HG02571 (cell line): ENCODE data around the gene EDC3.
"Not testable (repeated sequence)": the region's sequence is repeated elsewhere in the genome, so short reads cannot be mapped to it uniquely, and the experiment has no call there.

ENCODE experiments used
- ATAC-seq: cut with Tn5 transposase; IDR thresholded peaks from one replicate; pipeline ENCODE4 v1.9.1; 2021; ENCODE audit warnings: mild to moderate bottlenecking, moderate library complexity; ENCODE audit not compliant: unreplicated experiment

The EDC3 gene

GRCh38 chr15:74653426-74654102 lies 42.3 kb downstream of the EDC3 start:
- no peak for ATAC-seq

DNA sequence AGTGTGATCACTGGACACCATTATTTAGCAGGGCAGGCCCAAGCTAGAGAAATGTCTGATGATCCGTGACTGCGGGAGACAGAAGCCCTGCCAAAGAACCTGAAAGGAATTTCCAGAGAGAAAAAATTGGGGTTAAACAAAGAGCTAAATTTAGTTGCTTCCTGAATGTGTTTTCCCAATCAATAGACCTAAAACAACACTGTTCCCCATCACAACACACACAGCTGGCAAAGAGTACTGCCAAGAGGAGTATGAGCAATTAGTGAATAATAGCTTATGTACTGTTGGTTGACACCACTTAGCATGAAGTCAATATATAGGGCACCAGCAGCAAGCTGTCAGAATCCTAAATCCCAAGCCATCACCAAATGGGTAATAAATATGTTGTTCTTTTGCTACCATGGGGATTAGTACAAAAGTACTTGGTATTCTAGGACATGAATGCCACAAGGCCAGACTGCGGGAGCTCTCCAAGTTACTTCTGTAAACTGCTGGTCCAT lies 44.5 kb downstream of the EDC3 start:
- no peak for ATAC-seq

DNA sequence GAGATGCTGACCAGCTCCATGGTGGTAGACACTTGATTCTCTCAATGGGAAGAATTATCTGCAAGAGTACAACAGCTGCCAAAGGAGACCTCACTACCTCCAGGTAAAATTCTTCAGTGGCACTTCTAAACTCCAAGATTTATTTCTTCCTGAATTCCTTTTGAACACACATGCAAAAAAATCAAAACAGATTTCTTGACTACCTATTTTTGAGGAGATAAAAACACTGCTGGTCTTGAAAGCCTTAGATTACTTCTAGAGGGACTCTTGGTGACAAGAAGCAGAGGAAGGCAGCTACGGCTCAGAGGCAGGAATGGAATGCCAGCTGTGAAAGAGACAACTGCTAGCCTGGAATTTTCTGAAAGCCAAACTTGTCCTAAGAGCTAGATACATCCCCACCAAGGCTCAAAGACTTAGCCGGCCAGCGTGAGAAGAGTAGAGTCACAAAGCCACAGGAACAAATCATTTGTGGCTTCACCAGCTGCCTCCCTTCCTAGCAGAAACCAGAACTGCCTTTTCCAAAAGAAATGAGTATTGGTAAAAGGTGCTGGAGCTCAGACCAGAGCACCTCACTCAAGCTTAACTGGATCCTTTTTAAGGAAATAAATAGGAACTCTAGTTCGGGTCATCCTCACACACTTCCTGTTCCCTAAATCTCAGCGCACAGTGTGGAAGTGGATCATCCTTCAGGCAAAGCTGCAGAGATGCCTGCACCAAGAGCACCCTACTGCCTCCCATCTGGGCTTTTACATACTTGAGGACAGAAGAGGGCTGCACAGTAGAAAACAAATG lies 47.6 kb downstream of the EDC3 start:
- ATAC-seq: no peak

DNA sequence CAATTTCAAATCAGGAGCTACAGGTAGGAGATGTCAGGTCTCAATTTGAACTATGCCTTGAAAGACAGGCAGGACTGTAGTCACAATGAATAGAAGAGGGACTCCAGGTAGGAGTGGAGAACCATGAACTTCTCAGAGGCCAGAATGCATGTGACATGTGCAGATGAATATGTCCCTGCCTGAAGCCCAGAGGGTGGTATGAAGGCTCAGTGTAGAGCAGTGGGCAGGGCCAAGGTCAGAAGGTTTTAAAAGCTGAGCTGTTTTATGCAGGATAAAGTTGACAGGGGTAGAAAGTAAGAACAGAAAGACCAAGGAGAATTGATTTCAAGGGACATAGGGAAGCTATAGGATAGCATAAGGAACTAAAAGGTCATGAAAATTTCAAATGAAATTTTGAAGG lies 49.3 kb downstream of the EDC3 start:
- ATAC-seq: no peak

- ATAC-seq: no peak
Measured at GRCh38 chr15:74643665-74644204, 52.1 kb downstream of the EDC3 start.

GRCh38 chr15:74642734-74643664 lies 52.8 kb downstream of the EDC3 start:
- ATAC-seq: no peak

- ATAC-seq: no peak
Measured at GRCh38 chr15:74642348-74642733, 53.5 kb downstream of the EDC3 start.

- ATAC-seq: no peak
Measured at GRCh38 chr15:74641151-74641550, 54.7 kb downstream of the EDC3 start.

DNA sequence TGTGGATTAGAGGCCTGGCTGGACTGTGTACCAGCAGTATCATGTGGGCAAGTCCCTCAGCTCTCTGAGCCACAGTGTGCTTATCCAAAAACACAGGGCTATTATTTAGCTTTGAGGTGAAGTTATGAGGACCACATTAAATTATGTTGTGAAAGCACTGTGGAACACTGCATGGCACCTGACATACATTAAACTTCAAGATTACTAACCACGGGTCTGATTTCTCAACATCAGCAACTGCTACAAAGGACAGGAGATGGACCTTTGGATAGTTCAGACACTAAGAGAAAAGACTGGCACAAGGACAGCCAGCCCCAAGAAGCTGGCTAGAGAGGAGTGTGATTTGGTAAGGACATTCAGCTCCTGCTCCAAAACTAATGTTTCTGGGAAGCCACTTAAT lies 58.8 kb downstream of the EDC3 start:
- ATAC-seq: no peak

GRCh38 chr15:74635228-74635627 lies 60.6 kb downstream of the EDC3 start:
- ATAC-seq: no peak

- no peak for ATAC-seq
Measured at GRCh38 chr15:74633781-74634180, 62.0 kb downstream of the EDC3 start.

DNA sequence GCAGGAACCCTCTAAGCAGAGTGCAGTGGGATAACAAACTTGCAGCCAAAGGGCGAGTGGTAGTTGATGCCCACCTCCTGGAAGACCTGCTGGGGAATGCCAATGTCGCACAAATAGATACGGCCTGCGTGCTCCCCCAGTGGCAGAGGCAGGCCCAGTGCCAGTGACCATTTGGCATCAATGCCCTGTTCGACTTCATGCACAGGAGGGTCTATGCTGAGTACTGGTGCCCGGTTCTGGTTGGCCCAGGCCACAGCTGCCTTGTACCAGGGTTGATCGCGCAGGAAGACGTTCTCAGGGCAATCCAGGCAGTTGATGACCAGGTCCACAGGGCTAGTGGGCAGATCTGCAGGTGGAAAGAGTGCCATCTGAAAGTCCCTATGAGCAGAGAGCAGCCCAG lies 63.2 kb downstream of the EDC3 start:
- no peak for ATAC-seq

DNA sequence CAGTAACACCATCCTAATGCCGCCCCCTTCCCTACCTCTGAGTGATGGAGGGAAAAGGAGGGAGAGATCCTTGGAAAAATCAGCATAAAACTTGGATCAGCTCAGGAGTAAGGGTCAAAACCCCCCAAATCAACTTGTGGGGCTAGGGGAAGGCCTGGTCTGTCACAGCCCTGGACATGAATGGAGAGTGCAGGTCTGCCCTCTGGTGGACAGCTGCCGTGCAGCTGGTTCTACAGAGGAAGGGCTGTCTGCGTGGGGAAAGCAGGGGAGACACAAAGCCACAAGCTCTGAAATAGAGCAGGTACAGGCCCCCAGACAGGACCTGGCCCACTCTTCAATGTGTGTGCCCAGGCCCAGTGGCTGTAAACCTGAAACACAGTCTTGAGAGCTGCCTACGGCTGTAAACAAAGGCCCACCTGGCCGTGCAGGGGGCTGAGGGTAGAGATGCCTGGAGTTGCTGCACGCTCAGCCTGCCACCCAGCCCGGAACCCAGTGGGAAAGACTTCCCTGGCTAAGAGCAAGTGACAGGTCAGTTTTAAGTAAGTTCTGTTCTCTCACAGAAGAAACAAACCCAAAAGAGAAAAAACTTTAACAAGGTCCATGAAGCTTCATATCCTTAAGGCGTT lies 63.8 kb downstream of the EDC3 start:
- no peak for ATAC-seq

GRCh38 chr15:74631408-74631807 lies 64.4 kb downstream of the EDC3 start:
- no peak for ATAC-seq

DNA sequence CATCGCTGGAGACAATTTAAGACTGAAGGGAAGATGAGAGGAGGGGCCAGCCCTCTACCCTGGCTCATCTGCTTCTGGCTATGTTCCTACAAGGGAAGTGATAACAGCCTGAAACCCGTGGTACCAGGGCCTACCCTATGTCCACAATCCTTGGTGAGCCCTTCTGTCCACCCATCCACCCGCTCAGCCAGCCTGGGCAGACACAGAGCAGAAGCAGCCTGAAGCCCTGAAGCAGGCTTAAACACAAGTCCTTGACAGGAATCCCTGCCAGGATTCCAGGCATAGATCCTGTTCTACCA lies 64.8 kb downstream of the EDC3 start:
- ATAC-seq: no peak

GRCh38 chr15:74630284-74631086 lies 65.3 kb downstream of the EDC3 start:
- no peak for ATAC-seq

GRCh38 chr15:74629696-74630095 lies 66.1 kb downstream of the EDC3 start:
- ATAC-seq: not testable (repeated sequence)

GRCh38 chr15:74628949-74629348 lies 66.9 kb downstream of the EDC3 start:
- no peak for ATAC-seq

GRCh38 chr15:74628199-74628598 lies 67.6 kb downstream of the EDC3 start:
- ATAC-seq: no peak

DNA sequence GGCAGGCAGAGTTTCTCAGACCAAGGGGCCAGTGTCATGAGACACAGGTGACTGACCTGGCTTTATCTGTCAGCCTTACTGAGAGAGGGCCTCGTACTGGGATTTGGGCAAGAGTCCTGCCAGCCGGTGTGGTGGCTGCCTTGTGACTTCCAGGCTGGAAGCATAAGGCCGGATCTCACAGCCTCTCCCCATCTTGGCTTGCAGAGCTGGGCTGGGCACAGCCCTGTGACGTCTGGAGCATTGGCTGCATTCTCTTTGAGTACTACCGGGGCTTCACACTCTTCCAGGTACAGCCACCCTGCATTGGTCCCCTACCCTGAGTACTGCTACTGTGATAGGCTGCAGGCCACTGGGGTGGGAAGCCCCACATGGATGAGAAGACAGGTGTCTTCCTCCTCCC lies 68.1 kb downstream of the EDC3 start:
- no peak for ATAC-seq
